GM21526 (cell line): Measurements from ENCODE around the gene DHCR24.
"Not testable (repeated sequence)": the region's sequence is repeated elsewhere in the genome, so short reads cannot be mapped to it uniquely, and the experiment has no call there.

Experiments
- ATAC-seq: cut with Tn5 transposase; IDR thresholded peaks from one replicate; pipeline ENCODE4 v1.9.1; 2021; ENCODE audit warnings: moderate library complexity; ENCODE audit not compliant: unreplicated experiment, low FRiP score

The DHCR24 gene

DNA sequence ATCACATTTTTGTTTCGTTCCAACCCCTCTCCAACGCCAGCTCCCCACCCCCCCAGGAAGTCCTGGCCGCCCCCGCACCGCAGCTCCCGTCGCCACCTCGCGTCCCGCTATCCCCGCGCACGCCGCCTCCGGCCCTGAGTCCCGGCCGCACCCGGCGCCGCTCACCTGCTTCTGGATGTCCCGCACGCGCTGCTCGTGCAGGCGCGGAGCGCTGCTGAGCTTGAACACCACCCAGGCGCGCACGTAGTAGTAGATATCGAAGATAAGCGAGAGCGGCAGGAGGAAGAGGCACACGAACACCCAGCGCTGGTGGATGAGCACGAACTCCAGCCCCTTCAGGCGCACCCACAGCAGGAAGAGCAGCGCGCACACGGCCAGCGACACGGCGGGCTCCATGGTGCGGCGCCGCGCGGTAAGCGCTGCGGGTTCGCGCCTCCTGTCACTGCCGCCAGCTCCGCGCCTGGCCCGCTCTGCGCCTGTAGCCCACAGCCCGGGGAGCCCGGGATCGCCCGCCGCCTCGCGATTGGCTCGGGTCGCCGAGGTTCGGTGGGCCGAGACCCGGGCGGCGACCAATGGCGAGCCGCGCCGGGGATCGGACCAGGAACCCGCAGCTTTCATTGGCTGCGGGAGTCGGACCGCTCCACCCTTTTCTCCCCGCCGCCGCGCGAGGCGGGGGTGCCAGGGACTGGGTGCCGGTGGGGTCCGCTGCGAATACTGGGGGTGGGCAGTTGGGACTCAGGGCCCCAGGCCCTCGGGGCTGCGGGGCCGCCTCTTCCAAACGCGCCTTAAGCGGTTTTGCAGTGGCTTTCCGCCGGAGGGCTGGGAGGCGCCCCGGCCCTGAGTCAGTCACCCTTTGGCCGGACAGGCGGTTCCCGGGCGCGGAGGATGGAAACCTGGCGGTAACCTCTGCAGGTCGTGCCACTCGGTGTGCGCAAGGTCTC, at the start of gene DHCR24:
TSS of gene DHCR24 (minus strand) at position 472 of the 941 bp plus-strand sequence. CDS start at position 396, 76 bp downstream.
- peak; percentile 90 for ATAC-seq

GRCh38 chr1:54936791-54937190, 49.8 kb upstream of the DHCR24 start:
- ATAC-seq, result no peak

DNA sequence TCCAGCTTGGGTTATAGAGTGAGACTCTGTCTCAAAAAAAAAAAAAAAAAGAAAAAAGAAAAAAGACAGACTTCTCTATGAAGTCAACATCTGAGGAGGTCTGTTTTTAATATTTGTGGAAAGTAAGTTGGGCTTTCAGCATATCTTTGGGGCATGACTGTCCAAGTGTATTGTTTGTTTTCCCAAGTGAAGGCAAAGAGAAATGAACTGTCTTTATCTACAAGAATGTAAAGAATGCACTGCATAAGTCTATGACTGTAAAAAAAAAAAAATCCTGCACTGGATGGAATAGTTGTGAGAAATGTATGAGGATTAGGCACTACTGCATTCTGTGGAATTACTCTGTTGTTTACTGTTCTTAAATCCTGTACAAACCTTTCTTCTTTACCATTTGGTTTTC, 47.9 kb upstream of the DHCR24 start:
- no peak for ATAC-seq

- ATAC-seq, result not testable (repeated sequence)
These were observed 47.1 kb upstream of the DHCR24 start for GRCh38 chr1:54934081-54934480.

GRCh38 chr1:54931275-54931840, 44.4 kb upstream of the DHCR24 start:
- no peak for ATAC-seq

GRCh38 chr1:54929700-54930099, 42.7 kb upstream of the DHCR24 start:
- no peak for ATAC-seq

DNA sequence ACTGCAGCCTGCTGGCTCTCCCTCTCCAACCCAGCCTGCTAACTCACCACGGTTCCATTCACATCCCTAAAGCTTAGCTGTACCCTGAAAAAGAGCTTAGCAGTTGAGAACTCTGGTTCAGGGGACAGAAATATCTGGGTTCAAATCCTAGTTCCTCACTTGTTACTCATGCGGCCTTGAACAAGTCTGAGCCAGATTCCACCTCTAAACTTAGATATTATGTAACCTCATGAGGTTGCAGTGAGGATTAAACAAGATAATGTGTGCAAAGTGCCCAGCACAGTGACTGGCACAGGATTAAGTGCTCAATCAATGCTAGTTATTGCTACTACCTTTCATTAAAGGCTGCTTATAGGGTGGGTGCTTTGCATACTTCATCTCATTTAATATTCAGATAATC, 41.3 kb upstream of the DHCR24 start:
- ATAC-seq, result no peak

- no peak for ATAC-seq
These were observed 40.7 kb upstream of the DHCR24 start for GRCh38 chr1:54927472-54928240.

- no peak for ATAC-seq
These were observed 40.0 kb upstream of the DHCR24 start for GRCh38 chr1:54926970-54927369.

DNA sequence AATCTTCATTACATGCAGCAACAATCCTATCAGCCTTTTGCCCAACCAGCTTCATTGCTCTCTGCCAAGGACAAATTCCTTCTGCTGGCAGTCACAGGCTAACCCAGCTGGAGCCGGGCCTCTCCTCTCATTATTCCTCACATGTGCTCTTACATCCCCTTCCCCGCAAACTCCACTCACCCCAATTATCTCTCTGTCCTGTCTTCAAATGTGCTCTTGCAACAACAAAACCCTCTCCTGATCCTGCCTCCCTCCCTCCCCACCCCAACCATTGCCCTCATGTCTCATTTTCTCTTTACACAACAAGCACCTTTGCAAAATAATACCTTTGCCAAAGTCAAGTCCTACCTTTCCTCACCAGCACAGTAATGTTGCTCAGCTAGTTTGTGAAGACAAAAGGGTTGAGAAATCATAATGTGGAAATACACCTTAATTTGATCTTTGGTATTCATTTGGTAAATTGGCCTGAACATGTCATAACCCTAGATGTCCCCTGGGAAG, 36.0 kb upstream of the DHCR24 start:
- ATAC-seq, result no peak

- no peak for ATAC-seq
These were observed 35.2 kb upstream of the DHCR24 start for GRCh38 chr1:54922040-54922761.

- ATAC-seq, result no peak
These were observed 32.7 kb upstream of the DHCR24 start for GRCh38 chr1:54919367-54920359.

GRCh38 chr1:54911076-54911475, 24.1 kb upstream of the DHCR24 start:
- not testable (repeated sequence) for ATAC-seq

DNA sequence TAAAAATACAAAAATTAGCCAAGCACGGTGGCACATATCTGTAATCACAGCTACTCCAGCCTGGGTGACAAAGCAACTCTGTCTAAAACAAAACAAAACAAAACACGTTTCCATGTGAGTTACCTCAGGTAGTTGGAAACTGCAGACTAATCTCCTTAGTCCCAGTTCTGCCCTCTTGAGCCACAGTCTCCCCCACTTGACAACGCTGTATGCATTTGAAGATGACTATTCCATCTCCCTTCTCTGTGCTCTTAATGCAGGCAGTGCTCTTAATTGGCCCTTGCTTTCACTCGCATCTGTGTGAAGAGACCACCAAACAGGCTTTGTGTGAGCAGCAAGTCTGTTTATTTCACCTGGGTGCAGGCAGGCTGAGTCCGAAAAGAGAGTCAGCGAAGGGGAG, 19.6 kb upstream of the DHCR24 start:
- ATAC-seq, result no peak

DNA sequence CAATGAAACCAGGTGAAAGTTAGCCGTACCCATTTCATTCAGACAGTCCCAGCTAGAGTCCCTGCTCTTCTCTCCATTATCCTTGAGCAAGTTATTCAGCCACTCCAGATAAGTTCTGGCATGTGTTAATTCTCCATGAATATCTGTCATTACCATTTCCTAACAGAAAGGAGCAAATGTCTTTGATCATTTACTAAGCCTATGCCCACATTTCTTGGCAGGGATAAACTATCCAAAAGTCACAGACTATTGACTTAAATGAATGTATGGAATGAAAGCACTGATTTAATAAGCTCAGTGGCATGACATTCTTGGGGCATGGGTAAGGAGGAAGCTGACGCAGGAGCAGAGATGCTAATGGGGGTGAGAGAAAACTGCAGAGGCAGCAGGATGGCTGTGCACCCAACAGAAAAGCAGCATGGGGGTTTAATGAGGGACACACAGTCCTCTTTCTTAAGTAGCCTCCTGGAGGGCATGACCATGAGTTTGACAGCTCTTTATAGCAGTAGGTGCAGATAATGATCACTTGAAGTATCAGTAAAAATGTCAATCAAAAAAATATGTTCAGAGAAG, 17.6 kb upstream of the DHCR24 start:
- no peak for ATAC-seq

DNA sequence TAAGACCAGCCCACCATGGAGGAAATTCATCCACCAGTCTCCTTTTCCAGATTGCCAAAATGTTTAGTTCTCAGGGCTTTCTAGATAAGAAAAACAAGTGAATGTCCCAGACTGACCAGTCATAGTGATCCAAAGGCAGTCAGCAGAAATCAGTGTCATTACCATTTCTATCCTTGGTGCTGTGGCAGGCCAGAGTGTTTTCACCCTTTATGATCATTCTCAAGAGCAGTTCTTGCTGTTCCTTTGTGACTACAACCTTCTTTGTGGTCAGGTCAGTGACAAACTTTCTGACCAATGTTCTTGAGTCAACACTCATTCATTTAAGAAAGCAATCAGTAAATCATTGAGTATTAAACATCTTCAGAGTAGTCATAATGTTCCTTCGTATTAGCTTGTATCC, 7.3 kb upstream of the DHCR24 start:
- ATAC-seq, result no peak

DNA sequence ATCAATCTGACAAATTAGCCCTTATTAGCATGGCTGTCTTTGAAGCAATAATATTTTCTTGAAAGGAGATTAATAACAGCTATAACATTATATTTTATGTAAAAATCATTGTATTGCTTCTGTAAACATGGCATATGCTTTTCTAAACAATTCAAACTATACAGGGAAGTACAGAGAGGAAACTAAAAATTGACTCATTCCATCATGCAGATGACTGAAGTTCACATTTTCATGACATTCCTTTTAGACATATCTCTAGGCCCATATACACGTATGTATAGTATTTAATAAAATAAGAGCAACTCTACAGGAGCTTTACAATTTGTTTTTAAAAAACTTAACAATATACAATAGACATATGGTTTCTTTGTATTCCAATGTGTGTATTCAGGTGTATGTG, 5.6 kb upstream of the DHCR24 start:
- no peak for ATAC-seq

DNA sequence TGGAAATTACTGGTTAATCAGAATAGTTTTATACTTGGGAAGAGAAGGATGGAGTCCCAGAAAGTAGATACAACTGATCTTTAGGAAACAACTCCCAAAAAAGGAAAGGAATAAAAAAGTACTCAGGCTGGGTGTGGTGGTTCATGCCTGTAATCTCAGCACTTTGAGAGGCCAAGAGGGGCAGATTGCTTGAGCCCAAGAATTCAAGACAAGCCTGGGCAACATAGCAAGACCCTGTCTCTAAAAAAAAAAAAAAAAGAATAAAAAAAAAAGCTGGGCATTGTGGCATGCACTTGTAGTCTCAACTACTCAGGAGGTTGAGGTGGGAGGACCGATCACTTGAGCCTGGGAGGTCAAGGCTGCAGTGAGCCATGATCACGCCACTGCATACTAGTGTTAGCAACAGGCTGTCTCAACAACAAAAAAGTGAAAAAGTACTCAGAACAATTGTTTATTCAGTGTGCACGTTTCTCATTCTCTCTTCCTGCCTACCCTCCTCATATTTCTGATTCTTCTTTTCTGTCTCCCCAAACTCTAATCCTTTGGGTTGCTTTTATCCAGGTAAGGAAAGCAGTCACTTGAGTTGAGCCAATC, 2.2 kb upstream of the DHCR24 start:
- no peak for ATAC-seq
